ENCODE data around the gene TRPC4AP.

DNA sequence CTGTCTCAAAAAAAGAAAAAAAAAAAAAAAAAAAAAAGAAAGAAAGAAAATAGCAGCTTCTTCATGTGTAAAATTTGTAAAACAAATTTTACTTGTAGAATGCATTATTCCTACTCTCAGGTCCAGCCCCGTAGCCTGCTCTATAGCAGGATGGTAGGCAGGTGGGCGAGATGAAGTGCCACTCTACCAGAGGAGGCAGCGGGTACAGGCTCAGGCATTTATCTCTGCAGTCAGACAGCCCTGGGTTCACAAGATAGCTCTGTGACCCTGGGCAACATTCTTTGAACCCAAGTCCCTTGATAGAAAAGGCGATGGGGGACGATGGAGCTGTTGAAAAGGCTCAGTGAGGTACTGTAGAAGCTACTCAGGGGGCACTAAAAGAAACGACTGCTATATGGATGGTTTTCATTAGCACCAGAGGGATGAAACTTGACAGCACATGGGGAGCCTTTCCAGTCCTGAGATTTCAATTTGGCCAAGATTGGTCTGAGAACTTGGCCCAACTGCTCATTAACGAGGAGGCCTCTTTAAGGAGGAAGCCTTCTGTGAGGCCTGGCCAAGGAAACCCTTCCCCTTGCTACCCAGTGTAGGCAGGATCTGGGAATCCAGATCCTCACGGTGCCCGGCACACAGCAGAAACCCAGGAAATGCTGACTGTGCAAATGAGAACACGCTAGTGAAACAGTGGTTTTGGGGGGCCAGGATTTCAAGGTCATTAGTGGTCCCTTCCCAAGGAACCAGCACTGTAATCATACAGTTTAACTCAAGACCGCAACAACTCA, 73.8 kb downstream of the TRPC4AP start:
- no peak for TF ChIP-seq POLR2A (IDR thresholded peaks at IDR 0.05)
- TF ChIP-seq, protein P1, sequence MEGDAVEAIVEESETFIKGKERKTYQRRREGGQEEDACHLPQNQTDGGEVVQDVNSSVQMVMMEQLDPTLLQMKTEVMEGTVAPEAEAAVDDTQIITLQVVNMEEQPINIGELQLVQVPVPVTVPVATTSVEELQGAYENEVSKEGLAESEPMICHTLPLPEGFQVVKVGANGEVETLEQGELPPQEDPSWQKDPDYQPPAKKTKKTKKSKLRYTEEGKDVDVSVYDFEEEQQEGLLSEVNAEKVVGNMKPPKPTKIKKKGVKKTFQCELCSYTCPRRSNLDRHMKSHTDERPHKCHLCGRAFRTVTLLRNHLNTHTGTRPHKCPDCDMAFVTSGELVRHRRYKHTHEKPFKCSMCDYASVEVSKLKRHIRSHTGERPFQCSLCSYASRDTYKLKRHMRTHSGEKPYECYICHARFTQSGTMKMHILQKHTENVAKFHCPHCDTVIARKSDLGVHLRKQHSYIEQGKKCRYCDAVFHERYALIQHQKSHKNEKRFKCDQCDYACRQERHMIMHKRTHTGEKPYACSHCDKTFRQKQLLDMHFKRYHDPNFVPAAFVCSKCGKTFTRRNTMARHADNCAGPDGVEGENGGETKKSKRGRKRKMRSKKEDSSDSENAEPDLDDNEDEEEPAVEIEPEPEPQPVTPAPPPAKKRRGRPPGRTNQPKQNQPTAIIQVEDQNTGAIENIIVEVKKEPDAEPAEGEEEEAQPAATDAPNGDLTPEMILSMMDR (IDR thresholded peaks at IDR 0.05), result no peak
- TF ChIP-seq POLR2AphosphoS5 (IDR thresholded peaks at IDR 0.05), result no peak

Measured in prostate gland (tissue), 2 donors.